ENCODE measurements around the gene DBNL.

DBNL gene

DNA sequence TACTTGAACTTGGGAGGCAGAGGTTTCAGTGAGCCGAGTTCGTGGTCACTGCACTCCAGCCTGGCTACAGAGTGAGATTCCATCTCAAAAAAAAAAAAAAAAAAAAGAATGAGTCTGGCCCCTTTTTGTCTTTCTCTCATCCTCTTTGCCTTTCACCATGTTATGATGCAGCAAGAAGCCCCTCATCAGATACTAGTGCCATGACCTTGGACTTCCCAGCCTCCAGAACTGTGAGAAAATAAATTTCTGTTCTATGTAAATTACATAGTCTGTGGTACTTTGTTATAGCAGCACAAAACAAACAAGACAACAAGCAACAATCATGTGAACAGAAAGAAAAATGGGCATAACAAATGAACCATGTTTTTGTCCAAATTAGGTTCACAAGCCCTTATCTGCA, 2.3 kb upstream of the DBNL start:
- DNase-seq (ENCODE audit: low read depth, low spot score), result no peak

DNA sequence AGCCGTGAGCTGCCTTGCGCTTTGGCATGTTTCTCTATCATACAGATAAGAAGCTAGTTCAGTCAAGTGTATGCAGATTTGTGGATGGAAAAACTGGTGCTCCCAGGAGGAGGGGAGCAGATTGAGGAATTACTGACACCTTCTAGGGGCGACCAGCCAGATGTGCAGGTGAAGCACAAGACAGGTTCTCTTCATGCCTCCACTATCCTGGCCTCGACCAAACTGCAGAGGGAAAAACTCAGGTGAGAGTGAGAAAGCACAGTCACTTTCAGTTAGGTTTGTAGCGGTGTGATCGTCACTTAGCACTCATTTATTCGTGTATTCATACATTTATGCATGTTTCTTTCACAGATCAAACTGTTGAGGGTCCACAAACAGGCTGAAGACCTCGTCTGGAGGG, 600 bp upstream of the DBNL start:
- no peak for DNase-seq (ENCODE audit: low read depth, low spot score)

DNA sequence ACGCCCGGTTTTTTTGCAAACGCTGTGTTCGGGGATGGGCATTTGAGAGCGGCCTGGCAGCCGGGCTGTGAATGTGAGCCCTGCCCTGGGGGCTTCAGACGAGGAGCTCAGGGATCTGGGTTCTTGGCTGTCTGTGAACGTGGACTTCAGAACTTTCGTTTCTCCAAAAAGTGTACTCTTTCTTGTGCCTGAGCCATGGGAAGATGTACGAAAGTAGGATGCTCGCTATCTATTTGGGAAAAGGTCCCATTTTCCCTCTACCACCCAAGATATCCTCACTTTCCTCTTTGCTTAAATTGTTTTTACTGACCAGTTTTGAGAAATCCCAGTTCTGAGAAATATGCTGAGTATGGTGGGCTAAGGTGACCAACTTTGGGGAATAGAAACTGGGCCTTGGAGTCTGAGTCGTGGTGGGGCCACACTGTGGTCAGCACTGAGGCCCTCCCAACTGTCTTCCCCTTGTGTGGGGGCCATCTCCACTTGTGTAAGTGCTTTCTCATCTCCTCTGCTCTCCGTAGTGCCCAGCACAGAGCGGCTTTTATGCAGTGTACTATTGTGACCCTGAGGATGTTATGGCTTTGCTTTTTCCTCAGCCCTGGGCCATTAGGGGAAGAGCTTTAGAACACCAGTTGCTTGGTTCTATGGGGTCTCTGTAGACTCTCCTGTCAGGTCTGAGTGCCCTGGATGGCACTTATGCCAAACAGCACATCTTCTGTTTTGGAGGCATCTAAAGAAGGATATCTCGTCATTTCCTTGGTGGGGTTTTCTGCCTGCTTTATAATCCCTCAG, 918 bp downstream of the DBNL start:
- no peak for DNase-seq (ENCODE audit: low read depth, low spot score)

DNA sequence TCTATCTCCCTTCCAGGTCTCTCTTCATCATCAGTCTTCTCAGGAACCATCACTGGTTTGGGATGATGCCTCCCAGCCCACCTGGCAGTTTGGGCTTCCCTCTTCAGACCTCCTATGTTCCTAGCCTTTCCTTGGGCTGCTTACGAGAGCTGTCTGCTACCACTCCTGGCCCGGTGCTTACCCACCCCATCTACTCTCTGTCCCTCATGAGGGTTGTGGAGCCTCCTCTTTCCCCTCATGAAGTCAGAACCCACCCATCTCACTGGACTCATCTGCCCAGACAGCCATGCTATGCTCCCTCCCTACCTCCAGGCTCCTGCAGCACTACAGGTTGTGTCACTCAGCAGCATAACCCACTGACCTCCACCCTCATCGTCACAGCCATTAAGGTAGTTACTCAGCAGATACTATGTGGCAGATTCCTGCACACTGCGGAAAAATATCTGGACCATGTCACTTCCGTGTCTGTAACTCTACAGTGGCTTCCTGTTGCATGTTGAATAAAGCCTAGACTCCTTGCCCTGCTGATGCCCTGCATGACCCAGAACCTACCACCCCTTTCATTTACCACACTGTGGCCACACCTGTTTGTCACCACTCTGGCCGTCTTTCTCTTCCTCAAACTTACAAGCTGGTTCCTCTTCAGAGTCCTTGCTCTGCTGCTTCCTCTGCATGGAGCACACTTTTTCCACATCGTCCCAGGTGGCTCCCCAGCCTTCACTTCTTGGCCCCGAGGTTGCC, 2.0 kb downstream of the DBNL start:
- DNase-seq (ENCODE audit: low read depth, low spot score), result no peak

DNA sequence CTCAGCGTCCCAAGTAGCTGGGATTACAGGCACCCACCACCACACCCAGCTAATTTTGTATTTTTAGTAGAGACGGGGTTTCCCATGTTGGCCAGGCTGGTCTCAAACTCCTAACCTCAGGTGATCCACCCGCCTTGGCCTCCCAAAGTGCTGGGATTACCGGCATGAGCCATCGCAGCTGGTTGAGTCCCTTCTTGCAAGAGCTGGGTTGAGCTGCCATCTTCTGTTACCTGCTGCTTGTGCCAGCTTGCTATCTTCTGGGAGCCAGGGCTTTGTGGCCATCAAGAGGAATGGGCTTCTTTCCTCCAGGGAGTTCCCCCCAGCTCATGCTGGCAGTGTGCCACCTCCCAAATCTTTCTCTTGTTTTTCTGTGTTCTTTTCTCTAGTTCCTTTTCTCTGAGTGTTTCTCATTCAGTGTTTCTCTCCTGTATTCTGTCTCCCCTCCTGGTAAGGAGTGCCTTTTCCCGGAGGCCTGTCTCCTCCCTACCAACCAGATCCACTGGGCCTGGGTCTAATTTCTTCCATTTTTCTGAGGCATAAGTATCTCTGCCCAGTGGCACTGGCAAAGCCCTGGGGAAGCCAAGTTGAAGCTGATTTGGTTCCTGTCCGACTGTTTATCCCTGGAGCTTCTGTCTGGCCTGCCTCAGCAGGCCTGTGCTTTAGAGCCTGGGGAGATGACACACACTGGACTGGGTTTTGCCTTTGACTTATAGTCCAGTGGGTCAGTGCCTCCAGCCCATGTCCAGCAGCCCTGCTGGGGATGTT, 3.7 kb downstream of the DBNL start:
- DNase-seq (ENCODE audit: low read depth, low spot score), result no peak

DNA sequence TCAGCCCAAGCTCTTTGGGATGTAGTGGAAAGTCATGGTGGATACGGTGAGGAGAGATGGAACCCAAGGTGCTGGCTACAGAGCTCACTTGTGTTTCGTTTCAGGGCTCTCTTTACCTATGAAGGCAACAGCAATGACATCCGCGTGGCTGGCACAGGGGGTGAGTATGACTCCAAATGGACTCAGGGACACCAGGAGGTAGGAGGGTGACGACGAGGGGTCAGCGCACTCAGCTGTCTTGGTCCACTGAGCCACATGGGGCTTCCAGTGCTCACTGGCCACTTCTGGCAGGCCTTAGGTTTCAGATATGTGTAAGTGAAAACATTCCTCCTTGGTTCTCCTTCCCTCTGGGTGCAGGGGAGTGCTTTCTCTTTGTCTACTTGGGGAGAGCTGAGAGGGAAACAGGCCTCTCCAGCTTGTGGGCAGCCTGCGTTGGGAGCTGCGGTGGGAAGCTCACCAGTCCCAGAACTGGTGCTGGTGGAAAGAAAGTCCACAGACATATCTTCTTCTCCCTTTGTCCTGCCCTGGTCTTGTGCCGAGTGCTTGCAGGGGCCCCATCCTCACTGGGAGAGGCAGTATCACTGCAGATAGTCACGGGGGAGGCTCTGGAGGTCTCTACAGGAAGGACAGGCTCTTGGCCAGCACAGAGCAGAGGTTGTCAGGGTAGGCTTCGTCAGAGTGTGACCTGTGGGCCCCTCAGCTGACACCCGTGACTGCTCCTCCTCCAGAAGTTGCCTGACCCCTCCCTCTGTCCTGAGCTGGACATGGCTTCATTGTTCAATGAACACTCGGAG, 5.8 kb downstream of the DBNL start:
- DNase-seq (ENCODE audit: low read depth, low spot score), result no peak

DNA sequence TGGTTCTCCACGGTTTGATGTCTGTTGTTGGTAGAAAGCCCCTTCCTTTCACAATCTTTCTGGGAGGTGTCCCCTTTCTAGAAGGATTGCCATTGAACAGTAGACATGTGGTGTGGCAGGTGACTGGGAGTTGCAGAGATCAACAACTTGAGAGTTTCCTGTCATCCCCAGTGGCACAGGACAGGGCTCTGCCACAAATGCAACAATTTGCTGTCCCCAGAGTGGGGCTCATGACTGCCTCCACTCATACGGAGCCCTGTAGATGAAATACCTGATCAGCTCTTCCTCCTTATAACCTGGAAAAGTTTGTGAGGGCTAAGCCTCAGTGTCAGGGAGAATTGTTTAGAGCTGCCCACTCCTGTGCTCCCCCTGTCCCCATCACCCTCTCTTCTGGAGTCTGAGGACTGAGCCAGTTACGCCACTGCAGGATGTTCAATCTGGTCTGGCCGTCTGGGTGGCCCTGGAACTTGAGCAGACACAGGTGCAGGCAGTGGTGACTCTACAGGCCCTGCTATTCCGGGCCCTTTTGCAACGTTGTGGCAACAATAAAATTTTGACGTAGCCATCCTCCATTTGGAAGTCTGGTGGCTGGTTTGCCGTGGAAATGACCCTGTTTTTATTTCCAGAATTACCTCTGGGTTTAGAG, 6.5 kb downstream of the DBNL start:
- no peak for DNase-seq (ENCODE audit: low read depth, low spot score)

DNA sequence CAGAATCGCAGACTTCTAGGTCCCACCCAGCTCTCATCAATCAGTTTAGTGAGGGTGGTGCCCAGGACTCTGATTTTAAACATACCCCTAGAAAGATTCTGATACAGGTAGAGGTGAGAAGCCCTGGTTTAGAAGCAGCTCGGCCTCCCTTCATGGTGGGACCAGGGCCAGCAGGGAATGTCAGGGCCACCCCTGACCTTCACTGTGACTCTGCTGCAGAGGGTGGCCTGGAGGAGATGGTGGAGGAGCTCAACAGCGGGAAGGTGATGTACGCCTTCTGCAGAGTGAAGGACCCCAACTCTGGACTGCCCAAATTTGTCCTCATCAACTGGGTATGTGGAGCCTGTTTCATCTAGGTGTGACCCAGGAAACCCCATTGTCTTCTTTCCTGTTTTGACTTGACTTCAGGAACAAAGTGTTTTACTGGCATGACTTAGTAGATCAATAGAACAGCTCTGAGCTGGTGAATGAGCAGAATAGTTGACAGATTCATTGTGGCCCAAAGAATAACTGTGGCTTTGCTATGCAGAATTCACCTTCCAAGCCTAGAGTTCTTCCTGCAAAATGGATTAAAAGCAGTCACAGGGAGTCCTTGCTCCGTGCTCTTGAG, 7.2 kb downstream of the DBNL start:
- no peak for DNase-seq (ENCODE audit: low read depth, low spot score)

DNA sequence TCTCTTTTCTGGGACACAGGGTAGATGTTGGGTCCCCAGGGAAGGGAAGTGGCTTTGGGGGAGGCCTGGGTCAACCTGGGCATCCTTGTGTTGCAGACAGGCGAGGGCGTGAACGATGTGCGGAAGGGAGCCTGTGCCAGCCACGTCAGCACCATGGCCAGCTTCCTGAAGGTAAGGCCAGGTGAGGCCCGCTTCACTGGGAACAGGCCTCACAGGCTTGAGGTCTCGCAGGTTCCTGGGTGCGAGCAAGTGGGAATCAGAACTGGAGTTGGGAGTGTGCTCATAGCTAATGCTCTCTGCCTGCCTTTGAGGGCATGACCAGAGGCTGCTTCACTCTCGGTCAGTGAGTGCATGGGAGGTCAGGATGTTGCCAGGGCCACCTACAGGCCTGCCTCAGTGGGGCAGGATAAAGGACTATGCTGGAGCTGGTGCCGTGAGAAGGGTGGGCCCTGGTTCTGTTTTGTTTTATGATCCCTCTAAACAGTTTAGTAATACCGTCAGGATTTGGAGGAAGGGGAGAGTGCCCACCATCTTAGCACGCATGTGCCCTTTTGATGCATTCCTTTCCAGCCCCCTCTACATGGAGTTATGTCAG, 8.4 kb downstream of the DBNL start:
- no peak for DNase-seq (ENCODE audit: low read depth, low spot score)

DNA sequence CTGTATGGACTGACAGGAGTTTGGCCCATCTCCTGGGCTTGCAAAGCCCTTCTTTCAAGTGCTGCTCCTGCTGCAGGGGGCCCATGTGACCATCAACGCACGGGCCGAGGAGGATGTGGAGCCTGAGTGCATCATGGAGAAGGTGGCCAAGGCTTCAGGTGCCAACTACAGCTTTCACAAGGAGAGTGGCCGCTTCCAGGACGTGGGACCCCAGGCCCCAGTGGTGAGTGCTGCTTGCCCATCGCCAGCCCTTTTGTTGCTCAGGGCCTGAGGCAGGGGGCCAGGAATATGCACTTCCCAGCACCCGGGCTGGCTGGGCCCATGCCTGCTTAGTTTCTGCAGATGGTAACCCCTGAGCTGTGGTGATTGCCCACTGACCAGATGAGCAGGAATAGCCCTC, 12.2 kb downstream of the DBNL start:
- DNase-seq (ENCODE audit: low read depth, low spot score), result no peak

DNA sequence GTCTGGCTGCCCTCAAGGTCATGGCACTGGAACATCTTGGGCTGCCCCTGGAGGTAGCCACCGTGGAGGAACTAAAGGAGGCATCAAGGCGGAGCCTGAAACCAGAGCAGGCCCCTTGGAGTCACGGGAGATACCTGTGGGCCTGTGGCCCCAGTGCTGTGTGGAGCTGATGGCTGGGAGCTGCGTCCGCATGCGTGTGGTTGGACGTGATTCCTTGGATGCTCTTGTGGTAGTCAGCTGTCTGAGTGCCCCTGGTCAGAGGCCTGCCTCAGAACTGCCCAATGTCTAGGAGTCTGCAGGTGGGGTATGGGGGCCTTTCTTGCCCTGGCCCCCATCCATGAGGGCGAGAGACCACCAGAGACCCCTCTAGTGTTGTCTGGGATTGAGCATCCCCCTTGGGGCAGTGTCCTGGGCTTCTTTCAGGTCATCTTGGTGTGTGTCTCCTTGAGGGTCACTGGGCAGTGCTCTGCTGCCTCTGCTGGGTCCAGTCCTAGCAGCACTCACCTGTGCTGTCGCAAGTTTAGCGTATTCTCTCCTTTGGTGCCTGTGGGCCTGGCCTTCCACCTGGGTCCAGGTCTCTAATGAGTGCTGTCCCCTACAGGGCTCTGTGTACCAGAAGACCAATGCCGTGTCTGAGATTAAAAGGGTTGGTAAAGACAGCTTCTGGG, 12.8 kb downstream of the DBNL start:
- no peak for DNase-seq (ENCODE audit: low read depth, low spot score)

DNA sequence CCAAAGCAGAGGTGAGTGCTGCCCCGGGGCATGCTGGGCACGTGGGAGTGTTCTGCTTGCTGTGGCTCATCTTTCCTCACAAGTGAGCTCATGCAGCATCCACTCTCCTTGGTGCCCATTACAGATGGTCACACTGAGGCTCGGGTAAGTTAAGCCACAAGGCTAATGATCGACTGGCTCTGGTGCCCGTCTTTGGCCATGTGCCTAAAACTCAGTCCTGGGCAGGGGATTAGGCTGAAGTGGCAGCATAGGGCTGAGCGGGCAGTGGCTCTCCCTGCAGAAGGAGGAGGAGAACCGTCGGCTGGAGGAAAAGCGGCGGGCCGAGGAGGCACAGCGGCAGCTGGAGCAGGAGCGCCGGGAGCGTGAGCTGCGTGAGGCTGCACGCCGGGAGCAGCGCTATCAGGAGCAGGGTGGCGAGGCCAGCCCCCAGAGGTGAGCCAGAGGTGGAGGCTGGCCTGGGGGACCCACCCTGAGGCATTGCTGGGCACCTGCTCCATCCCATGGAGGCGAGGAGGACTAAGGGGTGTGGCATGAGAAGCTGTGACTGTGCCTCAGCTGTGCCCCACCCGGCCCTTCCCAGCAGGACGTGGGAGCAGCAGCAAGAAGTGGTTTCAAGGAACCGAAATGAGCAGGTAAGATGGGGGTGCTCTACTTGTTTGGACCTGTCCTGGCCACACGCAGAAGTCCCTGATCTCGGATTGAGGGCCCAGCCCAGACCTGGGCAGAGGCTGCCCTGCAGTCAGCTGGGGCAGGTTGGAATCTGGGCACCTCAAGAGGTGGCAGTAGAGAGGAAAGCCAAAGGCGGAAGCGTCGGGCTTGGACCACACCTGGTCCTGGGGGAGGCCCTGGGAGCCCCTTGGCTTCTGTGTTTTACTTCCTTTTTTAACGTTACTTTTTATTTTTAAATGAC, 13.6 kb downstream of the DBNL start:
- no peak for DNase-seq (ENCODE audit: low read depth, low spot score)

DNA sequence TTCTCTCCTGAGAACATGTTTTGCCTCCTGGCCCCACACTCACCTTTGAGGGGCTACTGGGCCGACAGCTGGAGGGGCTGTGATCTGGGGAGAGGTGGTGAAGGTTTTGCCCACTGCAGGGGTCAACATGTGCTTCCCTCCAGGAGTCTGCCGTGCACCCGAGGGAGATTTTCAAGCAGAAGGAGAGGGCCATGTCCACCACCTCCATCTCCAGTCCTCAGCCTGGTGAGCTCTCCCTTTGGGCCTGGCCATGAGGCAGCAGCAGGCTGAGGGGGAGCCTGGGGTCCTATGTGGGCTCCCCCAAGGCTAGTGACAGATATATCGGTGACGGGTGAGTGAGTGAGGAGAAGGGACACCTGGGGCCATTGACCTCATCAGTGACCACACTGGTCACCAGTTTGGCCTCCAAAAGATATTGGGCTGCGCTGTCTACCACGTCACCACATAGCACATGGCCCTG, 14.3 kb downstream of the DBNL start:
- no peak for DNase-seq (ENCODE audit: low read depth, low spot score)

DNA sequence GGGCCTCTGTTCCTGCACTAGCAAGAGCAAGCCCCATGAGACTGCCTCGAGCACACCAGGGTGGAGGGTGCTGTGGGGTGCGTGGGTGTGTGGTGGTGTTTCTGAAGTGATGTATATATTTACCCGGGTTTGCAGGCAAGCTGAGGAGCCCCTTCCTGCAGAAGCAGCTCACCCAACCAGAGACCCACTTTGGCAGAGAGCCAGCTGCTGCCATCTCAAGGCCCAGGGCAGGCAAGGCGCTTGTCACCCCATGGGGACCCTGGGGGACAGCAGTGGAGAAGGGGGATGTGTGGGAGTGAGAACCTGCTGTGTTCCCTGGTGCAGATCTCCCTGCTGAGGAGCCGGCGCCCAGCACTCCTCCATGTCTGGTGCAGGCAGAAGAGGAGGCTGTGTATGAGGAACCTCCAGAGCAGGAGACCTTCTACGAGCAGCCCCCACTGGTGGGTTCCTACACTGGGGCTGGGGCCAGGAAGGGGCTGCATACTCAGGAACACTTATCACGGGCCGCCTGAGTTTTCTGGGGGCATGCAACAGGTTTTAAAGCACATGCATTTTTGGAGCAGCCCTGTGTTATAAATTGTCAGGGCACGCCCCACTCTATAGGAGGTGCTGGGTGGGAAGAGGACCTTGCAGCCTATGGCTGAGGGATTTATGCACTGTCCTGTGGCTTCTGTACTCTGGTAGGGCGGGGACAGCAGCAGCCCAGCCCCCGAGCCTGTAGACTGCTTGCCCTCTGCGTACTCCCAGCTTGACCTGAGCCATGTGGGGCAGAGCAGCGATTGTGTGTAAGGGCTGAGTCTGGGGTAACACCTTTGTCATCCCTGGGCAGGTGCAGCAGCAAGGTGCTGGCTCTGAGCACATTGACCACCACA, 15.0 kb downstream of the DBNL start:
- DNase-seq (ENCODE audit: low read depth, low spot score), result no peak

DNA sequence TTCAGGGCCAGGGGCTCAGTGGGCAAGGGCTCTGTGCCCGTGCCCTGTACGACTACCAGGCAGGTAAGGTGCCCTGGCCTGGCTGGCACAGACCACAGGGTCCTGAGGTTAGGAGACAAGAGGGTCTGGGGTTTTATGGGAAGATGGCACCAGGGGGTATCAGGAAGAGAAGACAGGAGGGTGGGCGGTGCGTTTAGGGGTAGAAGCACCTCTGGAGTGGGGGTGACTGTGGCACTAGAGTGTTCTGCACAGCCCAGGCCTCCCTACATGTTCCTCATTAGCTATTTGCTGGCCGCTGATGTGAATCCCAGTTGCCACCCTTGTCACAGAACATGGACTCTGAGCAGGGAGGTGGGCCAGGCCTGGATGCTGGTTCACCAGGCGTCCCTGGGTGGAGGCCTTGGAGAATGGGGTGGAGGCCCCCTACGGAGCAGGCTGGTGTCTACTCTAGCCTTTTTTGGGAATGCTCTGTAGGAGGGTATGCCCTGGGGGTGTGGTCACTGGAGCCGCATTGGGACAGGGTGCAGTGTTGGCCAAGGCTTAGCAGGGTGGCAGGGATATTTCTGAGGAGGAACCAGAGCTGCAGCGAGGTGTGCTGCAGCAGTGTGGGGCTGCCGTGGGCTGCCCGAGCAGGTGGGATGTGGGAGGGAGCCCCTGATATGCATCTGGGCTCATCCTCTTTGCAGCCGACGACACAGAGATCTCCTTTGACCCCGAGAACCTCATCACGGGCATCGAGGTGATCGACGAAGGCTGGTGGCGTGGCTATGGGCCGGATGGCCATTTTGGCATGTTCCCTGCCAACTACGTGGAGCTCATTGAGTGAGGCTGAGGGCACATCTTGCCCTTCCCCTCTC, 15.8 kb downstream of the DBNL start:
- no peak for DNase-seq (ENCODE audit: low read depth, low spot score)

DNA sequence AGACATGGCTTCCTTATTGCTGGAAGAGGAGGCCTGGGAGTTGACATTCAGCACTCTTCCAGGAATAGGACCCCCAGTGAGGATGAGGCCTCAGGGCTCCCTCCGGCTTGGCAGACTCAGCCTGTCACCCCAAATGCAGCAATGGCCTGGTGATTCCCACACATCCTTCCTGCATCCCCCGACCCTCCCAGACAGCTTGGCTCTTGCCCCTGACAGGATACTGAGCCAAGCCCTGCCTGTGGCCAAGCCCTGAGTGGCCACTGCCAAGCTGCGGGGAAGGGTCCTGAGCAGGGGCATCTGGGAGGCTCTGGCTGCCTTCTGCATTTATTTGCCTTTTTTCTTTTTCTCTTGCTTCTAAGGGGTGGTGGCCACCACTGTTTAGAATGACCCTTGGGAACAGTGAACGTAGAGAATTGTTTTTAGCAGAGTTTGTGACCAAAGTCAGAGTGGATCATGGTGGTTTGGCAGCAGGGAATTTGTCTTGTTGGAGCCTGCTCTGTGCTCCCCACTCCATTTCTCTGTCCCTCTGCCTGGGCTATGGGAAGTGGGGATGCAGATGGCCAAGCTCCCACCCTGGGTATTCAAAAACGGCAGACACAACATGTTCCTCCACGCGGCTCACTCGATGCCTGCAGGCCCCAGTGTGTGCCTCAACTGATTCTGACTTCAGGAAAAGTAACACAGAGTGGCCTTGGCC, 16.6 kb downstream of the DBNL start:
- DNase-seq (ENCODE audit: low read depth, low spot score), result no peak
